ENCODE results near the gene TAOK3.
"Not testable (repeated sequence)": the region's sequence is repeated elsewhere in the genome, so short reads cannot be mapped to it uniquely, and the experiment has no call there.

Gene TAOK3

DNA sequence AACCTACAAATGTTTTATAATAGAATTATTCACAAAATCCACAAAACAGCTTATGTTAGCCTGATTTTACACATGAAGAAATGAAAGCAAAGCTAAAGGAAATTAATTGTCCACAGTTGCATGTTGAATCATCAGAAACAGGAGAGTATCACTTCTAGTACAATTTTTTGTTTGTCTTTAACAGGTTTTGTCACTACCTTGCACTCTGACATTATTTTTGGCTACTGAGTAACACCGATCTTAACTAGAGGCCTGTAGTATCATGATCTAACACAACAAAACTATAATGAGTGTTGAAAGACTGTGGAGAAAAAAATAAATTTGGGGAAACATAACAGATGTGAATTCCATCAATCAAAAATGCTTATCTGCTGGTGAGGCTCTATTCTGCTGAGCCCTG, 60.1 kb downstream of the TAOK3 start:
- no peak for DNase-seq (ENCODE audit: insufficient read length, low spot score)
- peak; percentile 82 for FAIRE-seq
- TF ChIP-seq POLR2A (IDR thresholded peaks at IDR 0.05; ENCODE audit: low read depth, low read length) = no peak

DNA sequence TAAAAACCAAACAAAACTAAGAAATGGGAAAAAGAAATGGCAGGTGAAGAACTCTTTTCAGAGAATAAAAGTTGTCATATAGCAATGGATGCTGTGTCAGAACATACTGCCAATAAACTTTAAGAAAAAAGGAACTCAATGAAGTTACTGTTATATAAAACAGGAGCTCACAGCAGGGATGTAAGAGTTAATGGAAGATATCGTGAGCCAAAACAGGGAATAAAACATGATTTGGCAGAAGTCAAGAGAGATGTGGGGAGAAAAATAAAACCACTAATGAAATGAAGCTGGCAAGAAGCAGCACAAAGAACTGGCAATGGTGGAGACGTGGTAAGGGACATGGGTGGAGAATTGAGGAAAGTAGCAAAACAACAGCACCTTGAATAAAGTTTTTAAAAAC, 61.0 kb downstream of the TAOK3 start:
- FAIRE-seq (peak; percentile 55), DNase-seq (ENCODE audit: insufficient read length, low spot score) (no peak)
- no peak for TF ChIP-seq POLR2A (IDR thresholded peaks at IDR 0.05; ENCODE audit: low read depth, low read length)

DNA sequence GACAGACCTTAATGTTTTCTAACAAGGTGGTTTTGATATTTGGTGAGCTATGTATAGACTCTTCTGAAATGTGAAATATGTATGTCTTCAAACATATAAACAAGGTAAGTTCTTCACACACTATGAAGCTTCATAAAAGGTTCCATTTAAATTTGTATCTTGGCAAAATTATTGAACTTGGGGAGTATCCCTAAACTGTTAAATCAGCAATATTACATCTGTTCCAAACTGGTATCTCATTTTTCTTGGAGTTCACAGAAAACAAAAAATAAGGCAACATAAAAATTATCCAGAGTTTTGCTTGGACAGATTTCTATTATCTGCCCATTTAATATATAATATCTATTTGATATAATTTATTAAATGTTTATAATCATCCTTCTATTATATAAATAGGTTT, 62.4 kb downstream of the TAOK3 start:
- FAIRE-seq = no peak
- no peak for DNase-seq (ENCODE audit: insufficient read length, low spot score)
- no peak for TF ChIP-seq POLR2A (IDR thresholded peaks at IDR 0.05; ENCODE audit: low read depth, low read length)

DNA sequence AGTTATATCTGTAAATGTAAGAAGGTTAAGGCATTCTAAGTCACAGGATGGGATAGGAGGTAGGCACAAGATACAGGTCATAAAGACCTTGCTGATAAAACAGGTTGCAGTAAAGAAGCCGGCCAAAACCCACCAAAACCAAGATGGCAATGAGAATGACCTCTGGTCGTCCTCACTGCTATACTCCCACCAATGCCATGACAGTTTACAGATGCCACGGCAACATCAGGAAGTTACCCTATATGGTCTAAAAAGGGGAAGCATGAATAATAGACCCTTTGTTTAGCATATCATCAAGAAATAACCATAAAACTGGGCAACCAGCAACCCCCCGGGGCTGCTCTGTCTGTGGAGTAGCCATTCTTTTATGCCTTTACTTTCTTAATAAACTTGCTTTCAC, 64.7 kb downstream of the TAOK3 start:
- not testable (repeated sequence) for DNase-seq (ENCODE audit: insufficient read length, low spot score)

DNA sequence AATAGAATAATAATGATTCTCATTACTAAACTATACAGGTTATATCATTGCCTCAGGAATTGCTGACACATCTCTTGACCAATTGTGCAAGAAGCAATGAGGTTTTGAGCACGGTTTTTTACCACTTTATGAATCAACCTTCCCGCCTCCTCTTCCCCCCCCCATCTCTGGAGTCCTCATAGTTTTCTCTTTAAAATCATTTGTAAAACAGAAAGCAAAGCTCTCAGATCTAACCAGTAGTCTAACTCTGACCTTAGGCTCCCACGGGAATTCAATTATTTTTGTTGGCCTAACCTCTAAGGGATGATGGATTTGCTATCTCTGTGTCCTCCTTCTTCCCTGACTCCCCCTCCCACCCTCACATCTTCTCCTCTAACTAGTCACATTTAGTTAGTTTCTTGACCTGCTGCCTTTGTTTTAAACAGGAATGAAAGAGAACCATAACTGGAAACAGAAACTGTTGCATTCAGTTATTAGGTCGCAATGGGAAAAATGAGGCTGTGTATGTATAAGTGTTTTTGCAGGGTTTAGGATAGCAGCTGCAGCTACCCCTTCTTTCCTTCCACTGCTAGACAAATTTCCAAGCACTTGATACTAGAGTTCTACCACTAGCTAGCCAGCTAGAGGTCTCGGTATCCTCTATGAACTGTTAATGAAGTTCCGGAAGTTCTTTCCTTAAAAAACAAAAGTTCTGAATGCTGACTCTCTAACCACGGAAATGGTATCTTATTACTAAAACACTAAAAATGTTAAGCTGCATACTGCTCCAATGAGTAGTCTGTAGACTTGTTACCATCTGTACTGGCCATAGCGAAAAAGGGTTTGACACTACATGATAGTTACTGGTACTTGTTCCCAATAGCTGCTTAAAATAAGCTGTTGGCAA, 65.4 kb downstream of the TAOK3 start:
- peak; percentile 95 for FAIRE-seq
- no peak for TF ChIP-seq POLR2A (IDR thresholded peaks at IDR 0.05; ENCODE audit: low read depth, low read length)
- DNase-seq (ENCODE audit: insufficient read length, low spot score) = peak; percentile 20

More for the DNA sequence above, 64.7 kb downstream of the TAOK3 start:
- not testable (repeated sequence) for FAIRE-seq

DNA sequence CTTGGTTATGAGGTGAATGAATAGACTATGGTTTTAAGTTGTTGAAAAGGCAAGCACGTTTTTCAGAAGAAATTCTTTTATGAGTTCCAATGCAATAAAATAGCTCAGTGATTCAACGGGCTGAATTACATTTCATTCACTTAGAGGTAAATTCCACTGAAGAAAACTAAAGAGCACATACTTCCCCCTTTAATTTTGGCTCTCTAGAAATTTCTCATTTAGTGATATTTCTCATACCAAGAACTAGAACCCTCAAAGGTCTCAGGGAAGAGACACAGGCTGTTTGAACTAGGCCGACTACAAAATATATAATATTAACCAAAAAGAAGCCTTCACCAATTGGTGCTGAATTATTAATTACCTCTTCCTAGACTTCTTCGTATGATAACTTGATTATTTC, 68.6 kb downstream of the TAOK3 start:
- no peak for FAIRE-seq
- no peak for TF ChIP-seq POLR2A (IDR thresholded peaks at IDR 0.05; ENCODE audit: low read depth, low read length)

DNA sequence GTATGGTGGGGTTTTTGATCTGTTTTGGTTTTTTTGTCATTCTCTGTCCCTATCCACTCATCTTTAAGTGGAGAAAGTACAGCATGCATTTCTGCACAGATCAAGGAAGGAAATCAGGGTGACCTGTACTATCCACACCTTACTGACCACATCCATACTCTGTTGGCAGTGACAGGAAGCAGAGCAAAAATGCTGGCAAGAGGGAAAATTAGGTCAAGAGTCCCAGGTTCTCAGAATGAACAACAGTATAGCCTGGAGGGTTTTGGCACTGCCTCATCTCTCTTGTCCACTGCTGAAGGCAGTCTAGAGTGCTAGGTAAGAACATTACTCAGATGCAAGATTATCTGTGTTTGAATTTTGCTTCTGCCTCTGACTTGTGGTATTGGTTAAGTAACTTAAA, 70.7 kb downstream of the TAOK3 start:
- peak; percentile 100 for FAIRE-seq
- DNase-seq (ENCODE audit: insufficient read length, low spot score) = peak; percentile 8
- no peak for TF ChIP-seq POLR2A (IDR thresholded peaks at IDR 0.05; ENCODE audit: low read depth, low read length)

More for the DNA sequence above, 68.6 kb downstream of the TAOK3 start:
- no peak for DNase-seq (ENCODE audit: insufficient read length, low spot score)

DNA sequence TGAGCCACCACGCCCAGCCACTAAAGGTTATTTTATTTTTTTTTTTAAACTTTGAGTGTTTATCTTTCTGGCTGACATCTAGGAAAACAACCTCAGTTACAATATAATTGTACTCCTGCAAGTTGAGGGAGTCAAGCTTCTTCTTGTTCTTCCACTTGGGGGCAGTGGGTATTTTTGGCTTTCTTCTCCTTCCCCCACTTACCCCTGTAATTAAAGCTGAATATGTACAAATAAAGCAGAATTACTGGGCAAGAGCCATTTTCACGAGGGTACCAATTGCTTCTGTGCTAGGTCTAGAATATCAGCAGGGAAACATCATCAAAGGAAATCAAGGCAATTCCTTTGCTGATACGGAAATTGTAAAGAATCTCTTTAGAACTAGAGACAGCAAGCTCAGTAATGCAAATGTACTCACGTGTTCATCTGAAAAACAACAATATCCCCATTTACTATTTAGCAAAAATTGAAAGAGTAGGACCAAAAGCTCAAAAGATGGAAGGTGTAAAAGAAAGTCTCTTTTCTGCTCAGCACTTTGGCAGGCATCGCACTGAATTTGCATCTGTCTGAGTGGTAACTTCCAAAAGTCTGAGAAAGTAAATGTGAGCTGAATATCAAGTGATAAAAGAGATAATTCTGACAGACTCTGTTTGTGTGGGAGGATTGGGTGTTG, 72.8 kb downstream of the TAOK3 start:
- DNase-seq (ENCODE audit: insufficient read length, low spot score) (no peak), FAIRE-seq (no peak)
- no peak for TF ChIP-seq POLR2A (IDR thresholded peaks at IDR 0.05; ENCODE audit: low read depth, low read length)

DNA sequence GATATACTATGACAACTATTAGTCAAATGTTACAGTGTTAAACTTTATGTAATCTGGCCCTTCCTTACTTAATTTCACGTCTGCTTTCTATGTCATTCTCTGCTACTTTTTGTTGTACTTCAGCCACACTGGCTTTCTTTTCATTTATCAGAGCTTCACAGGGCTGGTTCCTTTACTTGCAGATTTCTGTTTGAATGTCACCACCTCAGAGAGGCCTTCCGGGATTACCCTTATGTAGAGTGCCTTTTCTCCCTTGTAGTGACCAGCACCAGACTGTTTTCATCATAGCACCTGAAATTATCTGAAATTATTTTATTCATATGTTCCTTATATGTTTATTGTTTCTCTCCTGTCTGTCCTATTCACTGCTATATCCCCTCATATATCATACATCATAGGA, 75.4 kb downstream of the TAOK3 start:
- no peak for DNase-seq (ENCODE audit: insufficient read length, low spot score)
- TF ChIP-seq POLR2A (IDR thresholded peaks at IDR 0.05; ENCODE audit: low read depth, low read length) = no peak
- FAIRE-seq = no peak

DNA sequence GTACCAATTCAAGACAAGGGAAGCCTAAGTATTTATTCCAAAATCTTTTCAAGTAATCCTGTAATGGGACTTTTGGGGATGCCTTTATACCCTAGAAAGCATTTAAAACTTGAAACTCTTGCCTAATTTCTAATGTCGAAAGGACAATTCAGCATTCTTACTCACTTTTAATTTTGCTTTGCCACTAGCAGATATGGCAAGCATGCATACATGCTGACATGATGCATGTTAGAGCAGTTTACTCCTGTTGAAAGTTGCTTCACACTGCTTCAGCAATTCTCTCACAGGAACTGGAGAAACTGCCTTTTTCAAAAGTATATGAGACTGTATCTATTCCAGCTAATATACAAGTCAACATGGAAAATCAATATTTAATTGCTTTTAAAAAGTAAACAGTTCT, 79.9 kb downstream of the TAOK3 start:
- TF ChIP-seq POLR2A (IDR thresholded peaks at IDR 0.05; ENCODE audit: low read depth, low read length) = no peak
- FAIRE-seq (no peak), DNase-seq (ENCODE audit: insufficient read length, low spot score) (no peak)

DNA sequence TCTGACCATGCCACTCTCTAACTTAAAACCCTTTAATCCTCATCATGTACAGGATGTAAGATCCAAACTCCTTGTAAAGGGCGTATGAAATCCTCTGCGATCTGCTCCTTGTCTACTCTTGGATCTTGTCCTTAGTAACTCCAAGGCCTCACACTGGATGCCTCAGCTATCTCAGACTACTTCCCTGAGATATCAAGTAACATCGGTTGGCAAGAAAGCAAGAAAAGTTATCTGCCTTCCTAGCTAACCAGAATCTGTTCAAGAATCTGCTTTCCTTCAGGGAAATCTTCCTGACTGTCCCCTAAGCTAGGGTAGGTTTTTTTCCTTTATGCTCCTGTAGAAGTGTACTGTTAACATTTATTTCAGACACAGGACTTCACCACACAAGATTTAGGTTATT, 82.6 kb downstream of the TAOK3 start:
- no peak for TF ChIP-seq POLR2A (IDR thresholded peaks at IDR 0.05; ENCODE audit: low read depth, low read length)
- DNase-seq (ENCODE audit: insufficient read length, low spot score) (no peak), FAIRE-seq (peak; percentile 69)

DNA sequence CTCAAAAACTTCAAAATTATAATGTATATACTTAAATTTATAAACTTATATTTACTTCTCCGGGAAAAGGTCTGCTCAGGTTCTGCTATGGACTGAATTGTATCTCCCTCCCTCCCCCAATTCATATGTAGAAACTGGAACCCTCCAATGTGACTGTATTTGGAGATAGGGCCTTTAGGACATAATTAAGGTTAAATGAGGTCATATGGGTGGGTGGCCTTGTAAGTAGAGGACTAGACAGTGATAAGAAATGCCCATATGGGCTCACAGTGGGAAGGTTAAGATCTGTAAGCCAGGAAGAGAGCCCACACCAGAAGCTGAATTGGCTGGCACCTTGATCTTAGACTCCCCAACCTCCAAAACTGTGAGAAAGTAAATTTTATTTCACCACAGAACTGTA, 84.5 kb downstream of the TAOK3 start:
- FAIRE-seq (no peak), DNase-seq (ENCODE audit: insufficient read length, low spot score) (no peak)
- TF ChIP-seq POLR2A (IDR thresholded peaks at IDR 0.05; ENCODE audit: low read depth, low read length) = no peak

DNA sequence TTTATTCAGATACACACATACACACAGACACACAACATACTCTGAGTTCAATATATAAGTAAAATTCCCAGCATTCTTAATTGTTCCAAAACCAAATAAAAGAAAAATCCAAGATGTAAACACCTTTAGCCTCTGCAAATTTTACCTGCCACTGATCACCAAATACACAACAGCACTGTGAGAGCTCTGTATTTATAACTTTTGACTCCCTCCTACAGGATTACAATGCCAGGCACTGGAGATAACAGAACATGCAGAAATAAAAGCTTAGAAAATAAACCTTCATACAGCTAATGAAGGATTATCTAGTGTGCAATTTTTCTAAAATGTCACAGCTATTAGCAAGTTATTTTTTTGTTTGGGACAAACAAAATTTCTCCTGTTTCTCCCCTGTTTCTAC, 85.0 kb downstream of the TAOK3 start:
- TF ChIP-seq POLR2A (IDR thresholded peaks at IDR 0.05; ENCODE audit: low read depth, low read length) = no peak
- DNase-seq (ENCODE audit: insufficient read length, low spot score) (no peak), FAIRE-seq (no peak)

DNA sequence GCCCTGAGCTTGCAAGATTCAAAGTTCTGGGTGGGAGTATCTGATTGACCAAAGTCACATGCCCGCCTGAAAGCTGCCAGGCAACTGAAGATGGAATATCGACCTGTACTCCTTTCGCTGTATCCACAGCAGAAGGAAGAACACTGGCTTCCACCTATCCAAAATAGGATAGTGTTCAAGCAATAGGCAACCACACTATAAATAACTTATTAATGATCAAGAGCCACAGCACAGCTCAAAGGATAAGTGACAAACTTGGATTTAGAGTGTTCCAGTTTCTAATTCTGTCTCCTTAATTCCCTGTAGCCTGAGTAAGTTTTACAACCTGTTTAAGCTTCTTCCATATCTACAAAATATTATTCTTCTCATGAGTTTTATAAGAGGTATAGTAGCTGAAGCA, 89.9 kb downstream of the TAOK3 start:
- no peak for DNase-seq (ENCODE audit: insufficient read length, low spot score)
- TF ChIP-seq POLR2A (IDR thresholded peaks at IDR 0.05; ENCODE audit: low read depth, low read length) = no peak
- no peak for FAIRE-seq

DNA sequence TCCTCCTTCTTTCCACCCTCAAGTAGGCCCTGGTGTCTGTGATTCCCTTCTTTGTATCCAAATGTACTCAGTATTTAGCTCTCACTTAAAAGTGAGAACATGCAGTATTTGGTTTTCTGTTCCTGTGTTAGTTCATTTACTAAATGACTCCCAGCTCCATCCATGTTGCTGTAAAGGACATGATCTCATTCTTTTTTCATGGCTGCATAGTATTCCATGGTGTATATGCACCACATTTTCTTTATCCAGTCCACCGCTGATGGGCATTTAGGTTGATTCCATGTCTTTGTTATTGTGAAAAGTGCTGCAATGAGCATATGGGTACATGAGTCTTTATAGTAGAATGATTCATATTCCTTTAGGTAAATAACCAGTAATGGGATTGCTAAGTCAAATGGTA, 94.4 kb downstream of the TAOK3 start:
- not testable (repeated sequence) for FAIRE-seq; DNase-seq (ENCODE audit: insufficient read length, low spot score)
